ENCODE results near the gene KIZ. TPM values are rescaled to one million over a fixed set of nuclear protein-coding genes. Genes with fewer than 3 reads are reported as not detected.

The KIZ gene
- total and polyA plus RNA-seq, 2 of the 4 experiments (the other 2 are of a cell fraction), result 9.9 to 14.0 TPM

GRCh38 chr20:21161926-21162325, 36.0 kb downstream of the KIZ start:
- ChIA-PET CTCF (no interaction called here), POLR2A (ENCODE audit: unreplicated experiment) (no interaction called here)
- intact Hi-C loops (cut with micrococcal nuclease) (no loop called here), dilution Hi-C loops (cut with HindIII; ENCODE audit: low sequenced_read_pairs, unreplicated experiment) (no loop called here), in situ Hi-C loops (cut with MboI; ENCODE audit: low sequenced_read_pairs) (no loop called here)
- Histone ChIP-seq H4K91ac (ENCODE audit: insufficient read depth, low read depth, low read length) (no peak overlapping the region), H3K4ac (ENCODE audit: low read depth, low read length) (no peak overlapping the region), H2BK20ac (ENCODE audit: low read depth, low read length) (no peak overlapping the region), H3K23ac (ENCODE audit: low read depth, low read length) (no peak overlapping the region), H3K27ac (ENCODE audit: insufficient read depth, low read length) (no peak overlapping the region), H3K79me1 (ENCODE audit: low read depth in 1 of 2, low read length in 2 of 2) (no peaks in the 10 kb centered on the region), H3K9me1 (ENCODE audit: insufficient read depth, low read length) (peaks cover 9% of the 10 kb centered on the region), H2BK120ac (ENCODE audit: low read depth, low read length) (no peak overlapping the region), H3K4me1 (ENCODE audit: control insufficient read depth, insufficient read depth, low read length) (peaks cover 4% of the 10 kb centered on the region), H3K4me2 (ENCODE audit: low read depth, low read length) (no peak overlapping the region), H3K9ac (ENCODE audit: low read depth, low read length) (no peak overlapping the region), H3K27me3 (ENCODE audit: control insufficient read depth, insufficient read depth, low read length) (no peaks in the 10 kb centered on the region), H3K18ac (ENCODE audit: low read depth, low read length) (no peak overlapping the region), H2BK5ac (ENCODE audit: low read depth, low read length, poor library complexity, severe bottlenecking) (no peak overlapping the region), H2AFZ (replicated peaks; ENCODE audit: low read length, poor library complexity) (no peak overlapping the region), H3K9me3 (ENCODE audit: control insufficient read depth, insufficient read depth, low read length) (no peaks in the 10 kb centered on the region), H3K14ac (replicated peaks; ENCODE audit: low read depth, low read length) (no peak overlapping the region), H2AK5ac (ENCODE audit: low read depth, low read length) (no peak overlapping the region), H3K36me3 (ENCODE audit: control insufficient read depth, insufficient read depth, low read length) (peaks cover 4% of the 10 kb centered on the region), H4K5ac (ENCODE audit: low read depth, low read length) (no peak overlapping the region), H4K8ac (ENCODE audit: low read depth in 2 of 2, low read length in 2 of 2) (no peak overlapping the region), H2BK15ac (ENCODE audit: low read depth, low read length) (no peak overlapping the region), H3K56ac (ENCODE audit: extremely low read depth, insufficient read depth, low read length) (no peak overlapping the region), H3K4me3 (ENCODE audit: insufficient read depth, low read depth, low read length) (no peak overlapping the region), H2AK9ac (replicated peaks; ENCODE audit: low read depth, low read length, poor library complexity) (no peak overlapping the region), H4K20me1 (ENCODE audit: insufficient read depth, low read length) (no peaks in the 10 kb centered on the region)
- TSS peak; percentile 80 for BruUV-seq (replicated peaks)
- no peak for TF ChIP-seq SMC3 (IDR thresholded peaks at IDR 0.05; ENCODE audit: low read depth, low read length)
- ATAC-seq (ENCODE audit: low read depth), result no peak
- 100% methylated on average over 2 of the region's 5 CpGs; no CpG with 5 or more reads in 1 of the 2 experiments for WGBS, 2 experiments (ENCODE audit: extremely low coverage in 2 of 2, insufficient read length in 1 of 2)
- DNase-seq, result no peak

Measured in IMR-90 (cell line).